Mesenchymal stem cell (in vitro differentiated cells and primary cell): Measurements from ENCODE around the gene MRPL11. TPM values are rescaled to one million over a fixed set of nuclear protein-coding genes. Genes with fewer than 3 reads are reported as not detected.

ENCODE experiments used
- DNase-seq: peaks from one replicate; pipeline ENCODE4 v3.0.0-alpha.2; 2013
- H2AFZ ChIP-seq: one replicate; pipeline ENCODE4 v1.6.1; 2013; ENCODE audit warnings: low read depth, mild to moderate bottlenecking, control low read depth, inconsistent platforms, low read length, moderate library complexity
- H2AK5ac ChIP-seq: 2 replicates; pipeline ENCODE4 v1.6.1; 2013; ENCODE audit warnings: low read length, moderate library complexity, mild to moderate bottlenecking, inconsistent platforms; ENCODE audit not compliant: severe bottlenecking
- H2BK120ac ChIP-seq: one replicate; pipeline ENCODE4 v1.6.1; 2013; ENCODE audit warnings: low read depth, mild to moderate bottlenecking, inconsistent platforms, low read length, moderate library complexity
- H2BK12ac ChIP-seq, 2 experiments: one replicate each; pipeline ENCODE4 v1.6.1; 2013; ENCODE audit warnings: inconsistent platforms in 2 of 2, low read length in 2 of 2, mild to moderate bottlenecking in 2 of 2, moderate library complexity in 2 of 2, control low read depth in 1 of 2
- H2BK15ac ChIP-seq: one replicate; pipeline ENCODE4 v1.6.1; 2013; ENCODE audit warnings: mild to moderate bottlenecking, low read depth, inconsistent platforms; ENCODE audit not compliant: poor library complexity, severe bottlenecking
- H2BK5ac ChIP-seq: 2 replicates; pipeline ENCODE4 v1.6.1; 2013; ENCODE audit warnings: low read depth, mild to moderate bottlenecking, low read length, control low read depth, inconsistent platforms; ENCODE audit not compliant: poor library complexity, severe bottlenecking
- H3K14ac ChIP-seq, 2 experiments: one replicate each; pipeline ENCODE4 v1.6.1; 2013; ENCODE audit warnings: inconsistent platforms in 2 of 2, low read length in 2 of 2, control low read depth in 1 of 2, mild to moderate bottlenecking in 1 of 2, moderate library complexity in 1 of 2
- H3K18ac ChIP-seq, 2 experiments: one replicate each; pipeline ENCODE4 v1.6.1; 2013; ENCODE audit warnings: inconsistent platforms in 2 of 2, low read length in 2 of 2, control low read depth in 1 of 2, low read depth in 1 of 2, mild to moderate bottlenecking in 1 of 2
- H3K23ac ChIP-seq, 2 experiments: one replicate each; pipeline ENCODE4 v1.6.1; 2013; ENCODE audit warnings: inconsistent platforms in 2 of 2, low read length in 2 of 2, mild to moderate bottlenecking in 2 of 2, moderate library complexity in 2 of 2, control low read depth in 1 of 2
- H3K27ac ChIP-seq: 2 replicates; pipeline ENCODE4 v1.5.1; 2013; ENCODE audit warnings: mild to moderate bottlenecking, moderate library complexity, low read length, control low read depth, inconsistent platforms; ENCODE audit not compliant: poor library complexity, severe bottlenecking
- H3K27me3 ChIP-seq, 2 experiments: 2 replicates each; pipeline versions ENCODE4 v1.6.1 to v1.7.0; 2013; ENCODE audit warnings: low read length in 2 of 2, mild to moderate bottlenecking in 2 of 2, moderate library complexity in 2 of 2, control low read depth in 1 of 2, inconsistent platforms in 1 of 2; ENCODE audit not compliant: control insufficient read depth in 1 of 2, insufficient read depth in 1 of 2
- H3K36me3 ChIP-seq, 2 experiments: 2 replicates each; pipeline versions ENCODE4 v1.6.1 to v1.7.0; 2013; ENCODE audit warnings: low read length in 2 of 2, control low read depth in 1 of 2, inconsistent platforms in 1 of 2, low read depth in 1 of 2, mild to moderate bottlenecking in 1 of 2; ENCODE audit not compliant: insufficient read depth in 2 of 2, control insufficient read depth in 1 of 2
- H3K4ac ChIP-seq, 2 experiments: one replicate each; pipeline ENCODE4 v1.6.1; 2013; ENCODE audit warnings: inconsistent platforms in 2 of 2, low read length in 2 of 2, mild to moderate bottlenecking in 2 of 2, moderate library complexity in 2 of 2, control low read depth in 1 of 2, low read depth in 1 of 2
- H3K4me1 ChIP-seq: 2 replicates; pipeline ENCODE4 v1.6.1; 2013; ENCODE audit warnings: low read depth, low read length, control low read depth; ENCODE audit not compliant: control insufficient read depth, insufficient read depth
- H3K4me2 ChIP-seq: 2 replicates; pipeline ENCODE4 v1.6.1; 2013; ENCODE audit warnings: low read length, mild to moderate bottlenecking, inconsistent platforms; ENCODE audit not compliant: poor library complexity, severe bottlenecking
- H3K4me3 ChIP-seq, 2 experiments: 2 replicates each; pipeline versions ENCODE4 v1.5.1 to v1.7.0; 2013; ENCODE audit warnings: low read length in 2 of 2, mild to moderate bottlenecking in 2 of 2, control low read depth in 1 of 2, low read depth in 1 of 2; ENCODE audit not compliant: insufficient read depth in 1 of 2
- H3K79me1 ChIP-seq: replicated peaks from 2 replicates; pipeline ENCODE4 v1.6.1; 2013; ENCODE audit warnings: mild to moderate bottlenecking, control low read depth, low read length, inconsistent platforms; ENCODE audit not compliant: poor library complexity, severe bottlenecking
- H3K9ac ChIP-seq: 2 replicates; pipeline ENCODE4 v1.7.0; 2013; ENCODE audit warnings: mild to moderate bottlenecking, low read length, moderate library complexity
- H3K9me3 ChIP-seq: 2 replicates; pipeline ENCODE4 v1.7.0; 2013; ENCODE audit warnings: mild to moderate bottlenecking, low read length; ENCODE audit not compliant: control insufficient read depth
- H4K8ac ChIP-seq: one replicate; pipeline ENCODE4 v1.6.1; 2013; ENCODE audit warnings: inconsistent platforms, mild to moderate bottlenecking, low read length, moderate library complexity
- H4K91ac ChIP-seq: one replicate; pipeline ENCODE4 v1.6.1; 2013; ENCODE audit warnings: mild to moderate bottlenecking, low read length, inconsistent platforms
- WGBS: methylation state at CpG from one replicate; pipeline ENCODE4 v1.1.7; 2013; ENCODE audit warnings: mixed read lengths; 5-methylcytosine and 5-hydroxymethylcytosine counted together
- small RNA-seq: library from polyadenylated mRNA; stranded (forward); fragments of <200 nt; extraction: miRNeasy Mini kit (QIAGEN cat#:217004); gene quantifications from one replicate; pipeline ENCODE3, GENCODE V24; 2013; ENCODE audit warnings: low read depth

Gene MRPL11

GRCh38 chr11:66386171-66387069 is 52.2 kb downstream of the MRPL11 start:
- Histone ChIP-seq H3K4me2 (peak overlapping the region; percentile 65), H3K79me1 (no peaks in the 10 kb centered on the region), H2BK120ac (no peak overlapping the region), H4K8ac (no peak overlapping the region), H3K18ac (peak overlapping the region in 1 of 2 experiments; percentile 62), H3K4me1 (peaks cover 4% of the 10 kb centered on the region), H2BK12ac (no peak overlapping the region), H3K36me3 (no peaks in the 10 kb centered on the region), H4K91ac (no peak overlapping the region), H2BK5ac (no peak overlapping the region), H3K27ac (no peak overlapping the region), H3K4ac (no peak overlapping the region), H2BK15ac (no peak overlapping the region), H3K9ac (peak overlapping the region; percentile 78), H3K23ac (no peak overlapping the region), H3K27me3 (peaks cover 0 to 16% of the 10 kb centered on the region in 2 experiments), H3K4me3 (peak overlapping the region in 1 of 2 experiments; percentile 72), H3K9me3 (no peaks in the 10 kb centered on the region), H2AFZ (peak overlapping the region; percentile 69), H2AK5ac (no peak overlapping the region), H3K14ac (no peak overlapping the region)
- peak; percentile 86 for DNase-seq
- WGBS = 10% methylated on average over 18 of the region's 20 CpGs

Small RNA genes lying within 50 kb of the gene (small RNA-seq; reads per million reads assigned to genes)
- gene RF00416 = not detected
- not detected for gene RNU1-84P
